ENCODE measurements around the gene SULT2B1. TPM values are rescaled to one million over a fixed set of nuclear protein-coding genes. Genes with fewer than 3 reads are reported as not detected.

SULT2B1 gene
- total RNA-seq, 1 donor from 2014 or later: 1.6 TPM

DNA sequence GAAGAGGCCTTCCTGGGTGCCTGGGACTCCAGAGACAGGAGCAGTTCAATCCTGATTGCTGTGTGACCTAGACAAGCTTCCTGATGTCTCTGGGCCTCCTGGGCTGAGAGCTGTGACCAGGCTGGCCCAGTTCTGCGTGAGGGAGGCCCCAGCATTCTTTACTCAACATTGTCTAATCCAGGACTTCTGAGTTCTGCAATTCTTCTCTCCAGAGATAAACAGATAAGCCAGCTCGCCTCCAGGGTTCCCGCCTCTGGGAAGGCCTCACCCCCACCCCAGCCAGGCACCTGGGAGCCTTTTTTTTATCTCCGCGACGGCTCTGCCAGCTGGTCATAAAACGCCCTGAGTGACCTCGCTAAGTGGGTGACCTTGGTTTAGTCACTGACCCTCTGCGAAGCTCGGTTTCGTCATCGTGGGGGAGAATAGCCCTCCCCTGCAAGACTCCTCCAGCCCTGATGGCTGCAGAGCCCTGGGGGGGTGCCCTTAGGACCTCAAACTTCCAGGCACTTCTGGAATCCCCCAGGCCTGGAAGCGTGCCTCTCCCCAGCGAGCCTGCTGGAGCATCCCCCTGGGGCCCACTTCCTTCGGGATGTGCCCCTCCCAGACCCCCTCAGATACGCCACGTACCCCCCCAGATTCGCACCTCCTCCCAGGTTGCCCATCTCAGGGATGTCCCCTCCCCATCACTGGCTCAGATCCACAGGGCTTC, 1.9 kb downstream of the SULT2B1 start:
- Histone ChIP-seq H3K27ac (no peak overlapping the region), H3K9ac (no peak overlapping the region), H3K27me3 (no peaks in the 10 kb centered on the region), H3K79me2 (ENCODE audit: low read depth) (no peaks in the 10 kb centered on the region), H3K4me3 (no peak overlapping the region), H4K20me1 (ENCODE audit: low read depth) (no peaks in the 10 kb centered on the region), H2AFZ (replicated peaks) (peak overlapping the region; percentile 43), H3K9me3 (ENCODE audit: low read depth) (no peaks in the 10 kb centered on the region), H3K36me3 (no peaks in the 10 kb centered on the region), H3K4me1 (peaks cover 16% of the 10 kb centered on the region), H3K4me2 (peak overlapping the region; percentile 60), H3F3A (ENCODE audit: low read depth) (peaks cover 18% of the 10 kb centered on the region)
- TF ChIP-seq EZH2phosphoT487 (IDR thresholded peaks at IDR 0.05) (no peak), EZH2 (IDR thresholded peaks at IDR 0.05) (no peak)
- TF ChIP-seq, protein P1, sequence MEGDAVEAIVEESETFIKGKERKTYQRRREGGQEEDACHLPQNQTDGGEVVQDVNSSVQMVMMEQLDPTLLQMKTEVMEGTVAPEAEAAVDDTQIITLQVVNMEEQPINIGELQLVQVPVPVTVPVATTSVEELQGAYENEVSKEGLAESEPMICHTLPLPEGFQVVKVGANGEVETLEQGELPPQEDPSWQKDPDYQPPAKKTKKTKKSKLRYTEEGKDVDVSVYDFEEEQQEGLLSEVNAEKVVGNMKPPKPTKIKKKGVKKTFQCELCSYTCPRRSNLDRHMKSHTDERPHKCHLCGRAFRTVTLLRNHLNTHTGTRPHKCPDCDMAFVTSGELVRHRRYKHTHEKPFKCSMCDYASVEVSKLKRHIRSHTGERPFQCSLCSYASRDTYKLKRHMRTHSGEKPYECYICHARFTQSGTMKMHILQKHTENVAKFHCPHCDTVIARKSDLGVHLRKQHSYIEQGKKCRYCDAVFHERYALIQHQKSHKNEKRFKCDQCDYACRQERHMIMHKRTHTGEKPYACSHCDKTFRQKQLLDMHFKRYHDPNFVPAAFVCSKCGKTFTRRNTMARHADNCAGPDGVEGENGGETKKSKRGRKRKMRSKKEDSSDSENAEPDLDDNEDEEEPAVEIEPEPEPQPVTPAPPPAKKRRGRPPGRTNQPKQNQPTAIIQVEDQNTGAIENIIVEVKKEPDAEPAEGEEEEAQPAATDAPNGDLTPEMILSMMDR (IDR thresholded peaks at IDR 0.05): no peak
- peak; percentile 48 for DNase-seq (ENCODE audit: low spot score)
- peaks cover 9% of the 10 kb centered on the region for H3K27me3 Mint-ChIP-seq (ENCODE audit: insufficient read depth, low read depth)
- H3K36me3 Mint-ChIP-seq: no peaks in the 10 kb centered on the region
- H3K4me1 Mint-ChIP-seq: peaks cover 25% of the 10 kb centered on the region
- no peaks in the 10 kb centered on the region for H3K9me3 Mint-ChIP-seq
- no peak overlapping the region for H3K27ac Mint-ChIP-seq
- H3K4me3 Mint-ChIP-seq: no peak overlapping the region

DNA sequence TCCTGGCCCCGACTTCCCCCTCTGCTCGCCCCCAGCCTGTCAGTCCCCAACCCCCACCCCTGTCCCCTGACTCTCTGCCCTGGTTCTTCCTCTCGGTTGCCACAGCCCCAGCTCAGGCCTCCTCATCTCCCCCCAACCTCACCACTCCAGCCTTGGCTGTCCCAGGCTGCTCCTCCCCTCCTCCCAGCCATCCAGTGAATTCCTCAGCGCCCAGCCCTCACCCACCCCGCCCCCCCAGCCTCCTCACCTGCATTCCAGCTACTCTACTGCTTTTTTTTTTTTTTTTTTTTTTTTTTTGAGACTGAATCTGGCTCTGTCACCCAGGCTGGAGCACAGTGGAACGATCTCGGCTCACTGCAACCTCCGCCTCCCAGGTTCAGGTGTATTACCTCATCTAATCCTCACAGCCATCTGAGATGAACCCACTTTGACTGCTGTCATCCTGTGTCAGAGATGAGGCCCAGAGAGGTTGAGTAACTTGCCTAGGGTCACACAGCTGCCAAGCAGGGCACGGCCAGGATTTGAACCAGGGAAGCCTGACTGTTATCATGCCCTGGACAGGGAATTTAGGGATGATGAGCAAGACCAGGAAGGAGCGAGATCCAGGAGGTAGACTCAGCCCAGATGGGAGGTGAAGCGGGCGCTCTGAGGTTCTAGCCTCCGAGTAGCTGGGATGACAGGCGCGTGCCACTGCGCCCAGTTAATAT, 2.6 kb downstream of the SULT2B1 start:
- H3K4me3 ChIP-seq: no peak overlapping the region

DNA sequence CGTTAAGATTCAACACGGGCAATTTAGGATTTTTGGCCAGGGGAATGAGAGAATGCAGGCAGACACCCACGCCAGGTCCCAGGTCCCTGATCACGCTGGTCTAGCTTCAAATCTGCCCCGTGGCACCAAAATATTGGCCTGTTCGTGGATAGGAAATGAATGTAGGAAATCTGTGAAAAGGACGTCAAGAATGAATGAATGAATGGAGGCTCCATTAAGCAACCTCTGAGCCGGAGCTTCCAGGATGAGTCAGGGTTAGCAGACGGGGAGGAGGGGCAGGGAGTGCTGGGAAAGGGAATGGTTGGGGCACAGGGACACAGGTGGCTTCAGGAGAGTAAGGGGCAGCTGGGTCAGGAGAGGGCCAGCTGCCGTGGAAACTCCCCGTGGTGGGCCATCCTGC, 4.2 kb downstream of the SULT2B1 start:
- H3K79me2 ChIP-seq (ENCODE audit: low read depth): no peaks in the 10 kb centered on the region
- H2AFZ ChIP-seq (replicated peaks): peak overlapping the region; percentile 38
- H3K4me1 ChIP-seq: peaks cover 11% of the 10 kb centered on the region
- H3K36me3 ChIP-seq: no peaks in the 10 kb centered on the region
- Mint-ChIP-seq H3K9me3 (no peaks in the 10 kb centered on the region), H3K4me1 (peaks cover 25% of the 10 kb centered on the region), H3K27me3 (ENCODE audit: insufficient read depth, low read depth) (peaks cover 10% of the 10 kb centered on the region), H3K4me3 (peak overlapping the region; percentile 1), H3K27ac (no peak overlapping the region), H3K36me3 (no peaks in the 10 kb centered on the region)
- peak overlapping the region; percentile 26 for H3K27ac ChIP-seq
- peaks cover 18% of the 10 kb centered on the region for H3F3A ChIP-seq (ENCODE audit: low read depth)
- no peaks in the 10 kb centered on the region for H4K20me1 ChIP-seq (ENCODE audit: low read depth)
- no peak overlapping the region for H3K4me3 ChIP-seq
- TF ChIP-seq, protein P1 (IDR thresholded peaks at IDR 0.05): no peak
- TF ChIP-seq EZH2phosphoT487 (IDR thresholded peaks at IDR 0.05) (no peak), EZH2 (IDR thresholded peaks at IDR 0.05) (no peak)
- H3K9me3 ChIP-seq (ENCODE audit: low read depth): no peaks in the 10 kb centered on the region
- H3K27me3 ChIP-seq: no peaks in the 10 kb centered on the region
- no peak overlapping the region for H3K9ac ChIP-seq
- H3K4me2 ChIP-seq: no peak overlapping the region
- DNase-seq (ENCODE audit: low spot score): peak; percentile 28

More for the DNA sequence above, 2.6 kb downstream of the SULT2B1 start:
- Mint-ChIP-seq H3K9me3 (no peaks in the 10 kb centered on the region), H3K36me3 (no peaks in the 10 kb centered on the region), H3K27me3 (ENCODE audit: insufficient read depth, low read depth) (peaks cover 9% of the 10 kb centered on the region), H3K4me3 (peak overlapping the region; percentile 72), H3K4me1 (peaks cover 25% of the 10 kb centered on the region), H3K27ac (peak overlapping the region; percentile 83)
- H3K79me2 ChIP-seq (ENCODE audit: low read depth): no peaks in the 10 kb centered on the region
- peak; percentile 70 for DNase-seq (ENCODE audit: low spot score)
- H3K36me3 ChIP-seq: no peaks in the 10 kb centered on the region
- no peaks in the 10 kb centered on the region for H4K20me1 ChIP-seq (ENCODE audit: low read depth)
- H3K4me1 ChIP-seq: peaks cover 16% of the 10 kb centered on the region
- H2AFZ ChIP-seq (replicated peaks): peak overlapping the region; percentile 43
- H3K4me2 ChIP-seq: peak overlapping the region; percentile 60
- H3K9ac ChIP-seq: no peak overlapping the region
- no peak overlapping the region for H3K27ac ChIP-seq
- no peaks in the 10 kb centered on the region for H3K9me3 ChIP-seq (ENCODE audit: low read depth)
- no peaks in the 10 kb centered on the region for H3K27me3 ChIP-seq
- TF ChIP-seq EZH2phosphoT487 (IDR thresholded peaks at IDR 0.05) (no peak), EZH2 (IDR thresholded peaks at IDR 0.05) (no peak)
- TF ChIP-seq, protein P1 (IDR thresholded peaks at IDR 0.05): no peak
- peaks cover 18% of the 10 kb centered on the region for H3F3A ChIP-seq (ENCODE audit: low read depth)
